ENCODE results near the gene C15orf61. TPM values are rescaled to one million over a fixed set of nuclear protein-coding genes. Genes with fewer than 3 reads are reported as not detected.
A peak's percentile ranks its signal among the peaks of the same experiment; 100 is the strongest.

The C15orf61 gene
- total RNA-seq, 4 donors from 2014 or later: 8.2 to 19.0 (median 13.5) TPM

- intact Hi-C loops (cut with DNase I; ENCODE audit: low total_unique reads): loop anchor here (10.0 kb wide), 1 partner anchor 1367 kb away; no protein-coding TSS in a partner anchor
- DNase-seq (ENCODE audit: low spot score in 2 of 2): no peak
- TF ChIP-seq POLR2A (IDR thresholded peaks at IDR 0.05): no peak
- TF ChIP-seq, protein P1, sequence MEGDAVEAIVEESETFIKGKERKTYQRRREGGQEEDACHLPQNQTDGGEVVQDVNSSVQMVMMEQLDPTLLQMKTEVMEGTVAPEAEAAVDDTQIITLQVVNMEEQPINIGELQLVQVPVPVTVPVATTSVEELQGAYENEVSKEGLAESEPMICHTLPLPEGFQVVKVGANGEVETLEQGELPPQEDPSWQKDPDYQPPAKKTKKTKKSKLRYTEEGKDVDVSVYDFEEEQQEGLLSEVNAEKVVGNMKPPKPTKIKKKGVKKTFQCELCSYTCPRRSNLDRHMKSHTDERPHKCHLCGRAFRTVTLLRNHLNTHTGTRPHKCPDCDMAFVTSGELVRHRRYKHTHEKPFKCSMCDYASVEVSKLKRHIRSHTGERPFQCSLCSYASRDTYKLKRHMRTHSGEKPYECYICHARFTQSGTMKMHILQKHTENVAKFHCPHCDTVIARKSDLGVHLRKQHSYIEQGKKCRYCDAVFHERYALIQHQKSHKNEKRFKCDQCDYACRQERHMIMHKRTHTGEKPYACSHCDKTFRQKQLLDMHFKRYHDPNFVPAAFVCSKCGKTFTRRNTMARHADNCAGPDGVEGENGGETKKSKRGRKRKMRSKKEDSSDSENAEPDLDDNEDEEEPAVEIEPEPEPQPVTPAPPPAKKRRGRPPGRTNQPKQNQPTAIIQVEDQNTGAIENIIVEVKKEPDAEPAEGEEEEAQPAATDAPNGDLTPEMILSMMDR (IDR thresholded peaks at IDR 0.05): no peak
- 0 to 1% methylated on average over 23 of the region's 23 CpGs for WGBS, 2 donors
- H3K4me3 ChIP-seq (ENCODE audit: low read depth, poor library complexity, severe bottlenecking): peak overlapping the region; percentile 90
Measured at GRCh38 chr15:67521783-67522568, 1.0 kb downstream of the C15orf61 start.

DNA sequence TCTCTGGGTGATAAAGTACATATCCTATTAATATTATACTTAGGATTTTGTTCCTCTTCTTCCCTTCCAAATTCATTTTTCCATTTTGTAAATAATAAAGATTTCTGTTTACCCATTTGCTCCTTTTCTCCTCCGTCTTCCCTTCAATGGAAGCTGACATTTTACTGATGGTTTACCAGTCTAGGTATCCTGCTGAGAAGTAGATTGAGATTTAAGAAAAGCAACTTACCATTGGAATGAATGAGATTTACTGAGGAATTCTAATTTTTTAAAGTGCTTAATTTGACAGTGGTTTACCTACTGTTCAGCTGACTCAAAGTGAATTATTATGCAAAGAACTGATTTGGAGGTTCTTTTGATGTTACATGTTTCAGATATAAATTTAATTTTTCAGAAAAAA is 2.4 kb downstream of the C15orf61 start:
- 70 to 73% methylated on average over 1 of the region's 1 CpG for WGBS, 2 donors
- DNase-seq (ENCODE audit: low spot score in 2 of 2): no peak
- H3K4me3 ChIP-seq (ENCODE audit: low read depth, poor library complexity, severe bottlenecking): no peak overlapping the region
- intact Hi-C loops (cut with DNase I; ENCODE audit: low total_unique reads): loop anchor here (10.0 kb wide), 1 partner anchor 1369 kb away; no protein-coding TSS in a partner anchor
- TF ChIP-seq, protein P1 (IDR thresholded peaks at IDR 0.05): no peak
- no peak for TF ChIP-seq POLR2A (IDR thresholded peaks at IDR 0.05)

DNA sequence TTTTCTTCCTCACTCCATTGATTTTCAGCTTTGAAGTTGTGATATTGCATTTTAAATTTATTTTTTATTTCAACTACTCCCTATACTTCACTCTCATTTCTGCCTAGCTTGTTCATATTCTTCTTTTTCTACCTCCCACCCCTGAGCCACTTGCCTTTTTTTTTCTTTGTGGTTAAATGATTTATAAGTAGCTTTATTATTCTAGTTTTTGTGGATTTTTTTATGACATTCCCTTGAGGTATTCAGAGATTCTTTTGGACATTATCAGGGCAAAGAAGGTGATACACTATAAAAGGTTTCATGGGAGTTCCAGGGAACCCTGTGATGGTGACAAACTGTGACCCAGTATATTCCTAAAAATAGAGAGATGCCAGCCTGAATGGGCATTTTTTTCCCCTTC is 3.3 kb downstream of the C15orf61 start:
- no peak for DNase-seq (ENCODE audit: low spot score in 2 of 2)
- no peak for TF ChIP-seq POLR2A (IDR thresholded peaks at IDR 0.05)
- TF ChIP-seq, protein P1 (IDR thresholded peaks at IDR 0.05): no peak
- intact Hi-C loops (cut with DNase I; ENCODE audit: low total_unique reads): loop anchor here (10.0 kb wide), 1 partner anchor 1369 kb away; no protein-coding TSS in a partner anchor
- no peak overlapping the region for H3K4me3 ChIP-seq (ENCODE audit: low read depth, poor library complexity, severe bottlenecking)

GRCh38 chr15:67528513-67528912 is 7.6 kb downstream of the C15orf61 start:
- H3K4me3 ChIP-seq (ENCODE audit: low read depth, poor library complexity, severe bottlenecking): no peak overlapping the region
- WGBS, 2 donors: 92 to 95% methylated on average over 3 of the region's 3 CpGs
- intact Hi-C loops (cut with DNase I; ENCODE audit: low total_unique reads): loop anchor here (10.0 kb wide), 1 partner anchor 1374 kb away; no protein-coding TSS in a partner anchor
- TF ChIP-seq POLR2A (IDR thresholded peaks at IDR 0.05): no peak
- TF ChIP-seq, protein P1 (IDR thresholded peaks at IDR 0.05): no peak
- no peak for DNase-seq (ENCODE audit: low spot score in 2 of 2)

DNA sequence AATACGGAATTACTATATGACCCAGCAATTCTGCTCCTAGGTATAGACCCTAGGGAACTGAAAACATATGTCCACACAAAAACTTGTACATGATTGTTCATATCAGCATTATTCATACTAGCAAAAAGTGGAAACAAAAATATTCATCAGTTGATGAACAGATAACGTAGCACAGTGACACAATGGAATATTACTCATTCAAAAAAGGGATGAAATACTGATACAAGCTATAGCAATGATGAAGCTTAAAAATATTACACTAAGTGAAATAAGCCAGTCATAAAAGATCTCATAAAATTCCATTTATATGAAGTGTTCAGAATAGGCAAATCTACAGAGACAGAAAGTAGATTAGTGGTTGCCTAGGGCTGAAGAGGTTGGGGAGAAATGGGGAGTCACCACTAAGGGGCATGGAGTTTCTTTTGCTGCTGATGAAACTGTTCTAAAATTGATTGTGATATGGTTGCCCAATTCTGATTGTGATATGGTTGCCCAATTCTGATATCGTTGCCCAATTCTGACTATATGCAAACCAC is 10.5 kb downstream of the C15orf61 start:
- DNase-seq (ENCODE audit: low spot score in 2 of 2): no peak
- H3K4me3 ChIP-seq (ENCODE audit: low read depth, poor library complexity, severe bottlenecking): no peak overlapping the region
- no peak for TF ChIP-seq POLR2A (IDR thresholded peaks at IDR 0.05)
- TF ChIP-seq, protein P1 (IDR thresholded peaks at IDR 0.05): no peak
- intact Hi-C loops (cut with DNase I; ENCODE audit: low total_unique reads): no loop called here
- WGBS, 2 donors: 50 to 60% methylated on average over 3 of the region's 3 CpGs

Data from lower leg skin (tissue), 4 donors.